ENCODE measurements around the gene RGS9.

Gene RGS9

GRCh38 chr17:65270499-65271253, 133.5 kb downstream of the RGS9 start:
- no peak for DNase-seq
- no peaks in the 10 kb centered on the region for H4K20me1 ChIP-seq (ENCODE audit: insufficient read depth, low read length)

GRCh38 chr17:65271296-65271695, 134.1 kb downstream of the RGS9 start:
- H3K79me2 ChIP-seq (ENCODE audit: low read length): no peaks in the 10 kb centered on the region
- H3K4me2 ChIP-seq (ENCODE audit: low read depth, low read length): no peak overlapping the region
- H3K27me3 ChIP-seq (replicated peaks; ENCODE audit: insufficient read depth, low read length): no peaks in the 10 kb centered on the region
- no peaks in the 10 kb centered on the region for H4K20me1 ChIP-seq (ENCODE audit: insufficient read depth, low read length)
- TF ChIP-seq EZH2 (optimal IDR thresholded peaks at IDR 0.05; ENCODE audit: low read depth, low read length): no peak
- TF ChIP-seq, protein P1, sequence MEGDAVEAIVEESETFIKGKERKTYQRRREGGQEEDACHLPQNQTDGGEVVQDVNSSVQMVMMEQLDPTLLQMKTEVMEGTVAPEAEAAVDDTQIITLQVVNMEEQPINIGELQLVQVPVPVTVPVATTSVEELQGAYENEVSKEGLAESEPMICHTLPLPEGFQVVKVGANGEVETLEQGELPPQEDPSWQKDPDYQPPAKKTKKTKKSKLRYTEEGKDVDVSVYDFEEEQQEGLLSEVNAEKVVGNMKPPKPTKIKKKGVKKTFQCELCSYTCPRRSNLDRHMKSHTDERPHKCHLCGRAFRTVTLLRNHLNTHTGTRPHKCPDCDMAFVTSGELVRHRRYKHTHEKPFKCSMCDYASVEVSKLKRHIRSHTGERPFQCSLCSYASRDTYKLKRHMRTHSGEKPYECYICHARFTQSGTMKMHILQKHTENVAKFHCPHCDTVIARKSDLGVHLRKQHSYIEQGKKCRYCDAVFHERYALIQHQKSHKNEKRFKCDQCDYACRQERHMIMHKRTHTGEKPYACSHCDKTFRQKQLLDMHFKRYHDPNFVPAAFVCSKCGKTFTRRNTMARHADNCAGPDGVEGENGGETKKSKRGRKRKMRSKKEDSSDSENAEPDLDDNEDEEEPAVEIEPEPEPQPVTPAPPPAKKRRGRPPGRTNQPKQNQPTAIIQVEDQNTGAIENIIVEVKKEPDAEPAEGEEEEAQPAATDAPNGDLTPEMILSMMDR (IDR thresholded peaks at IDR 0.05; ENCODE audit: low read length): no peak
- TF ChIP-seq EZH2phosphoT487 (IDR thresholded peaks at IDR 0.05; ENCODE audit: low read length): no peak
- H3F3A ChIP-seq (ENCODE audit: insufficient read depth, low read length): no peaks in the 10 kb centered on the region
- H2AFZ ChIP-seq (ENCODE audit: low read length): no peak overlapping the region
- no peaks in the 10 kb centered on the region for H3K36me3 ChIP-seq (replicated peaks; ENCODE audit: insufficient read depth, low read length)
- no peaks in the 10 kb centered on the region for H3K9me3 ChIP-seq (replicated peaks; ENCODE audit: insufficient read depth, low read length)
- no peaks in the 10 kb centered on the region for H3K4me1 ChIP-seq (ENCODE audit: low read length)
- no peak overlapping the region for H3K9ac ChIP-seq (ENCODE audit: low read length)
- no peak overlapping the region for H3K27ac ChIP-seq (ENCODE audit: low read length)
- H3K9me2 ChIP-seq (replicated peaks; ENCODE audit: insufficient read depth, low read length): no peaks in the 10 kb centered on the region
- no peak overlapping the region for H3K4me3 ChIP-seq (ENCODE audit: low read length)
- no peak for DNase-seq

More at GRCh38 chr17:65270499-65271253, 133.5 kb downstream of the RGS9 start:
- no peak overlapping the region for H2AFZ ChIP-seq (ENCODE audit: low read length)
- H3K4me2 ChIP-seq (ENCODE audit: low read depth, low read length): no peak overlapping the region
- no peak overlapping the region for H3K9ac ChIP-seq (ENCODE audit: low read length)
- TF ChIP-seq EZH2phosphoT487 (IDR thresholded peaks at IDR 0.05; ENCODE audit: low read length): no peak
- TF ChIP-seq, protein P1 (IDR thresholded peaks at IDR 0.05; ENCODE audit: low read length): no peak
- no peak for TF ChIP-seq EZH2 (optimal IDR thresholded peaks at IDR 0.05; ENCODE audit: low read depth, low read length)
- no peaks in the 10 kb centered on the region for H3F3A ChIP-seq (ENCODE audit: insufficient read depth, low read length)
- no peak overlapping the region for H3K27ac ChIP-seq (ENCODE audit: low read length)
- no peaks in the 10 kb centered on the region for H3K9me3 ChIP-seq (replicated peaks; ENCODE audit: insufficient read depth, low read length)
- no peaks in the 10 kb centered on the region for H3K27me3 ChIP-seq (replicated peaks; ENCODE audit: insufficient read depth, low read length)
- H3K4me3 ChIP-seq (ENCODE audit: low read length): no peak overlapping the region
- no peaks in the 10 kb centered on the region for H3K79me2 ChIP-seq (ENCODE audit: low read length)
- H3K4me1 ChIP-seq (ENCODE audit: low read length): no peaks in the 10 kb centered on the region
- H3K9me2 ChIP-seq (replicated peaks; ENCODE audit: insufficient read depth, low read length): no peaks in the 10 kb centered on the region
- no peaks in the 10 kb centered on the region for H3K36me3 ChIP-seq (replicated peaks; ENCODE audit: insufficient read depth, low read length)

All from MM.1S (cell line).